Trophoblast cell (in vitro differentiated cells and primary cell): Measurements from ENCODE around the gene JADE2.

ENCODE experiments used
- DNase-seq, 2 donors: peaks; one replicate each; pipeline ENCODE4 v3.0.0-alpha.2; 2016
- H2AFZ ChIP-seq: 2 replicates; pipeline ENCODE4 v1.6.1; 2013; ENCODE audit warnings: low read length, moderate library complexity, mild to moderate bottlenecking; ENCODE audit not compliant: insufficient read depth, poor library complexity
- H2AK5ac ChIP-seq: 2 replicates; pipeline ENCODE4 v1.6.1; 2013; ENCODE audit warnings: mild to moderate bottlenecking, low read length
- H2BK120ac ChIP-seq: 2 replicates; pipeline ENCODE4 v1.6.1; 2013; ENCODE audit warnings: low read length, mild to moderate bottlenecking, moderate library complexity; ENCODE audit not compliant: insufficient read depth, poor library complexity
- H2BK12ac ChIP-seq: 2 replicates; pipeline ENCODE4 v1.6.1; 2013; ENCODE audit warnings: mild to moderate bottlenecking, low read length, moderate library complexity
- H2BK5ac ChIP-seq: 2 replicates; pipeline ENCODE4 v1.6.1; 2013; ENCODE audit warnings: low read length, low read depth, moderate library complexity, mild to moderate bottlenecking; ENCODE audit not compliant: poor library complexity
- H3K14ac ChIP-seq: 2 replicates; pipeline ENCODE4 v1.6.1; 2013; ENCODE audit warnings: mild to moderate bottlenecking, low read length
- H3K18ac ChIP-seq: 2 replicates; pipeline ENCODE4 v1.6.1; 2013; ENCODE audit warnings: mild to moderate bottlenecking, low read length
- H3K23ac ChIP-seq: 2 replicates; pipeline ENCODE4 v1.6.1; 2013; ENCODE audit warnings: low read length
- H3K27ac ChIP-seq: 2 replicates; pipeline ENCODE4 v1.5.1; 2013; ENCODE audit warnings: low read depth, mild to moderate bottlenecking, inconsistent platforms, low read length, moderate library complexity
- H3K27me3 ChIP-seq: 2 replicates; pipeline ENCODE4 v1.6.1; 2013; ENCODE audit warnings: inconsistent platforms, mild to moderate bottlenecking, low read length, moderate library complexity; ENCODE audit not compliant: insufficient read depth
- H3K36me3 ChIP-seq, 2 experiments: 1 replicate in 1 of 2; 2 replicates in 1 of 2; pipeline ENCODE4 v1.6.1; 2013; ENCODE audit warnings: low read length in 2 of 2, mild to moderate bottlenecking in 2 of 2, moderate library complexity in 1 of 2; ENCODE audit not compliant: insufficient read depth in 2 of 2, control insufficient read depth in 1 of 2
- H3K4ac ChIP-seq: 2 replicates; pipeline ENCODE4 v1.6.1; 2013; ENCODE audit warnings: low read depth, mild to moderate bottlenecking, low read length, moderate library complexity
- H3K4me1 ChIP-seq, 2 experiments: 1 replicate in 1 of 2; 2 replicates in 1 of 2; pipeline ENCODE4 v1.6.1; 2013; ENCODE audit warnings: low read length in 2 of 2, mild to moderate bottlenecking in 2 of 2, moderate library complexity in 1 of 2; ENCODE audit not compliant: insufficient read depth in 2 of 2, control insufficient read depth in 1 of 2
- H3K4me2 ChIP-seq: 2 replicates; pipeline ENCODE4 v1.6.1; 2013; ENCODE audit warnings: inconsistent platforms, mild to moderate bottlenecking, low read length, moderate library complexity
- H3K4me3 ChIP-seq: 2 replicates; pipeline ENCODE4 v1.5.1; 2013; ENCODE audit warnings: mild to moderate bottlenecking, low read depth, low read length, inconsistent platforms
- H3K79me1 ChIP-seq: one replicate; pipeline ENCODE4 v1.6.1; 2013; ENCODE audit warnings: low read length
- H3K79me2 ChIP-seq: 2 replicates; pipeline ENCODE4 v1.6.1; 2013; ENCODE audit warnings: low read length, mild to moderate bottlenecking; ENCODE audit not compliant: control insufficient read depth, insufficient read depth, poor library complexity
- H3K9ac ChIP-seq: 2 replicates; pipeline ENCODE4 v1.6.1; 2013; ENCODE audit warnings: mild to moderate bottlenecking, low read length
- H3K9me3 ChIP-seq: 2 replicates; pipeline ENCODE4 v1.6.1; 2013; ENCODE audit warnings: low read depth, mild to moderate bottlenecking, control low read depth, inconsistent platforms, low read length; ENCODE audit not compliant: insufficient read depth
- H4K12ac ChIP-seq: 2 replicates; pipeline ENCODE4 v1.6.1; 2013; ENCODE audit warnings: low read depth, mild to moderate bottlenecking, low read length, moderate library complexity
- H4K8ac ChIP-seq: 2 replicates; pipeline ENCODE4 v1.6.1; 2013; ENCODE audit warnings: low read depth, mild to moderate bottlenecking, low read length, moderate library complexity
- H4K91ac ChIP-seq: one replicate; pipeline ENCODE4 v1.6.1; 2013; ENCODE audit warnings: low read depth, mild to moderate bottlenecking, low read length, moderate library complexity
- WGBS: extraction: QIAGEN DNeasy Blood & Tissue Kit; methylation state at CpG from one replicate; pipeline ENCODE4 v1.1.7; 2013; ENCODE audit warnings: missing lambda C conversion rate; ENCODE audit not compliant: insufficient read length, insufficient coverage; ENCODE audit errors: extremely low coverage; 5-methylcytosine and 5-hydroxymethylcytosine counted together

The JADE2 gene

GRCh38 chr5:134553821-134554267 is 28.4 kb downstream of the JADE2 start:
- no peak overlapping the region for H3K4me2 ChIP-seq
- H3K4me3 ChIP-seq: no peak overlapping the region
- no peaks in the 10 kb centered on the region for H3K79me2 ChIP-seq
- no peak overlapping the region for H3K18ac ChIP-seq
- no peak overlapping the region for H2AK5ac ChIP-seq
- no CpG with 5 or more reads among the region's 6 CpGs for WGBS
- no peak overlapping the region for H2BK12ac ChIP-seq
- no peak overlapping the region for H3K27ac ChIP-seq
- H2BK120ac ChIP-seq: no peak overlapping the region
- H3K79me1 ChIP-seq: no peaks in the 10 kb centered on the region
- H4K12ac ChIP-seq: no peak overlapping the region
- no peak for DNase-seq
- no peak overlapping the region for H4K8ac ChIP-seq
- no peak overlapping the region for H3K9ac ChIP-seq
- no peak overlapping the region for H3K14ac ChIP-seq
- no peak overlapping the region for H3K23ac ChIP-seq
- peaks cover 0 to 8% of the 10 kb centered on the region in 2 experiments for H3K36me3 ChIP-seq
- no peaks in the 10 kb centered on the region for H3K4me1 ChIP-seq
- peaks cover 6% of the 10 kb centered on the region for H3K9me3 ChIP-seq
- H3K27me3 ChIP-seq: no peaks in the 10 kb centered on the region
- H3K4ac ChIP-seq: no peak overlapping the region
- H2AFZ ChIP-seq: no peak overlapping the region
- no peak overlapping the region for H4K91ac ChIP-seq
- no peak overlapping the region for H2BK5ac ChIP-seq

- Histone ChIP-seq H4K12ac (no peak overlapping the region), H3K9me3 (peaks cover 6% of the 10 kb centered on the region), H3K79me1 (no peaks in the 10 kb centered on the region), H3K27ac (no peak overlapping the region), H3K79me2 (no peaks in the 10 kb centered on the region), H3K4ac (no peak overlapping the region), H3K18ac (no peak overlapping the region), H2AK5ac (no peak overlapping the region), H3K9ac (no peak overlapping the region), H2AFZ (no peak overlapping the region), H3K4me2 (no peak overlapping the region), H4K8ac (no peak overlapping the region), H4K91ac (no peak overlapping the region), H2BK12ac (no peak overlapping the region), H3K23ac (no peak overlapping the region), H3K4me1 (no peaks in the 10 kb centered on the region), H3K14ac (no peak overlapping the region), H3K4me3 (no peak overlapping the region), H2BK5ac (no peak overlapping the region), H3K27me3 (no peaks in the 10 kb centered on the region), H3K36me3 (peaks cover 0 to 8% of the 10 kb centered on the region in 2 experiments), H2BK120ac (no peak overlapping the region)
- peak; percentile 37 to 64 for DNase-seq
- no CpG with 5 or more reads among the region's 15 CpGs for WGBS
Observed at GRCh38 chr5:134554319-134555222, 29.1 kb downstream of the JADE2 start.

DNA sequence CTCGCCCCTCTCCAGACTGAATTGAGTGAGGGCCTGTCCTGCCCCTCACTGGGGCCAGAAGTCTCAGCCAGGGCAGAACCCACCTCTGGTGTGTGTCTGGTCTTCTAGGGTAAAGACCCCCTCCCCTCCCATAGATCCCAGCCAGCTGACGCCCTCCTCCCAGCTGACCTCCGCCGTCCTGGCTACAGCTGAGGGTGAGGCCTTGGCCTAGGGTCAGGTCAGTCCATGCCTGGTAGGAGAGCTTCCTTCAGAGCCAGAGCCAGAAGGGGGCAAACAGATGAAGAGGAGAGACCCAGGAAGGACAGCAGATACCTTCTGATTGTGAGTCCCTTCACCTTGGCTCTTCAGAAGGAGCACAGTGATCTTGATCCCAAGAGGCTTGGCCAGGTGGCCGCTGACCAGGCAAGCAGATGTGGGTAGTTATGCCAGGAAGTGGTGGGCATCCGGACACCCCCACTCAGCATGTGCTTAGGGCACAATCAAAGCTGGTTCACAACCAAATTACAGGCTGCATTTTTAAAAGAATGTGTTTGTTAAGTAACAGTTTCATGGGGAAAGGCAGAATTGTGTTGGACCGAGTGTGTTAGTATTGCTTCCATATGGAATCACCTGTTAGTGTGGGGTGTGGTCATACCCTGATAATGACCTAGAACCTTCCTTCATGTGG is 29.9 kb downstream of the JADE2 start:
- peaks cover 6% of the 10 kb centered on the region for H3K9me3 ChIP-seq
- H4K12ac ChIP-seq: no peak overlapping the region
- no peak overlapping the region for H3K9ac ChIP-seq
- H3K4me2 ChIP-seq: no peak overlapping the region
- H2BK120ac ChIP-seq: no peak overlapping the region
- H3K79me2 ChIP-seq: no peaks in the 10 kb centered on the region
- H3K23ac ChIP-seq: no peak overlapping the region
- peaks cover 0 to 8% of the 10 kb centered on the region in 2 experiments for H3K36me3 ChIP-seq
- no peaks in the 10 kb centered on the region for H3K79me1 ChIP-seq
- no peak overlapping the region for H3K14ac ChIP-seq
- no peaks in the 10 kb centered on the region for H3K27me3 ChIP-seq
- DNase-seq: no peak
- no peak overlapping the region for H2BK5ac ChIP-seq
- no peak overlapping the region for H4K91ac ChIP-seq
- no CpG with 5 or more reads among the region's 7 CpGs for WGBS
- no peak overlapping the region for H3K27ac ChIP-seq
- no peak overlapping the region for H3K4ac ChIP-seq
- no peak overlapping the region for H2AFZ ChIP-seq
- H3K18ac ChIP-seq: no peak overlapping the region
- no peak overlapping the region for H3K4me3 ChIP-seq
- H4K8ac ChIP-seq: no peak overlapping the region
- no peaks in the 10 kb centered on the region for H3K4me1 ChIP-seq
- H2AK5ac ChIP-seq: no peak overlapping the region
- no peak overlapping the region for H2BK12ac ChIP-seq

- Histone ChIP-seq H3K4ac (no peak overlapping the region), H2BK120ac (no peak overlapping the region), H3K18ac (no peak overlapping the region), H4K8ac (no peak overlapping the region), H4K12ac (no peak overlapping the region), H3K79me2 (no peaks in the 10 kb centered on the region), H3K4me2 (no peak overlapping the region), H2BK12ac (no peak overlapping the region), H3K9me3 (peaks cover 6% of the 10 kb centered on the region), H3K79me1 (no peaks in the 10 kb centered on the region), H3K4me3 (no peak overlapping the region), H2AK5ac (no peak overlapping the region), H3K9ac (no peak overlapping the region), H3K14ac (no peak overlapping the region), H3K36me3 (peaks cover 4 to 8% of the 10 kb centered on the region in 2 experiments), H2AFZ (no peak overlapping the region), H3K27me3 (no peaks in the 10 kb centered on the region), H3K4me1 (no peaks in the 10 kb centered on the region), H3K27ac (no peak overlapping the region), H4K91ac (no peak overlapping the region), H2BK5ac (no peak overlapping the region), H3K23ac (no peak overlapping the region)
- peak in 1 of 2 donors; percentile 32 for DNase-seq
- WGBS: no CpG with 5 or more reads among the region's 11 CpGs
Observed at GRCh38 chr5:134555890-134556311, 30.4 kb downstream of the JADE2 start.
